Prostate gland (tissue), 2 donors: ENCODE measurements around the gene JAGN1.

Experiments used
- CTCF ChIP-seq, 4 experiments: fragments of 200-600 bp in 2 of 4; fragments of 450-650 bp in 2 of 4; sonication (generic) in 2 of 4; IDR thresholded peaks; 1 replicate in 3 of 4; 2 replicates in 1 of 4; pipeline ENCODE4 v1.5.1; 2016 to 2019; ENCODE audit warnings: antibody characterized with exemption in 4 of 4, mild to moderate bottlenecking in 2 of 4, moderate library complexity in 2 of 4
- POLR2A ChIP-seq: fragments of 450-650 bp; IDR thresholded peaks from one replicate; pipeline ENCODE4 v1.6.1; 2016; ENCODE audit warnings: antibody characterized with exemption, mild to moderate bottlenecking

GRCh38 chr3:9863058-9863772 lies 27.2 kb upstream of the JAGN1 start:
- no peak for TF ChIP-seq POLR2A
- TF ChIP-seq CTCF (IDR thresholded peaks at IDR 0.05) = no peak
